ENCODE measurements around the gene MRPL55. TPM values are rescaled to one million over a fixed set of nuclear protein-coding genes. Genes with fewer than 3 reads are reported as not detected.

Gene MRPL55
- total RNA-seq, 1 donor from 2014 or later = 82.8 TPM

DNA sequence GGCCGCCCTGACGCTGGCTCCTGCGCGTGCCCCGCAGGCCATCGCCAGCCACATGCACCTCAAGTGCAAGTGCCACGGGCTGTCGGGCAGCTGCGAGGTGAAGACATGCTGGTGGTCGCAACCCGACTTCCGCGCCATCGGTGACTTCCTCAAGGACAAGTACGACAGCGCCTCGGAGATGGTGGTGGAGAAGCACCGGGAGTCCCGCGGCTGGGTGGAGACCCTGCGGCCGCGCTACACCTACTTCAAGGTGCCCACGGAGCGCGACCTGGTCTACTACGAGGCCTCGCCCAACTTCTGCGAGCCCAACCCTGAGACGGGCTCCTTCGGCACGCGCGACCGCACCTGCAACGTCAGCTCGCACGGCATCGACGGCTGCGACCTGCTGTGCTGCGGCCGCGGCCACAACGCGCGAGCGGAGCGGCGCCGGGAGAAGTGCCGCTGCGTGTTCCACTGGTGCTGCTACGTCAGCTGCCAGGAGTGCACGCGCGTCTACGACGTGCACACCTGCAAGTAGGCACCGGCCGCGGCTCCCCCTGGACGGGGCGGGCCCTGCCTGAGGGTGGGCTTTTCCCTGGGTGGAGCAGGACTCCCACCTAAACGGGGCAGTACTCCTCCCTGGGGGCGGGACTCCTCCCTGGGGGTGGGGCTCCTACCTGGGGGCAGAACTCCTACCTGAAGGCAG, 50.0 kb downstream of the MRPL55 start:
- DNase-seq (ENCODE audit: low read depth) = no peak

DNA sequence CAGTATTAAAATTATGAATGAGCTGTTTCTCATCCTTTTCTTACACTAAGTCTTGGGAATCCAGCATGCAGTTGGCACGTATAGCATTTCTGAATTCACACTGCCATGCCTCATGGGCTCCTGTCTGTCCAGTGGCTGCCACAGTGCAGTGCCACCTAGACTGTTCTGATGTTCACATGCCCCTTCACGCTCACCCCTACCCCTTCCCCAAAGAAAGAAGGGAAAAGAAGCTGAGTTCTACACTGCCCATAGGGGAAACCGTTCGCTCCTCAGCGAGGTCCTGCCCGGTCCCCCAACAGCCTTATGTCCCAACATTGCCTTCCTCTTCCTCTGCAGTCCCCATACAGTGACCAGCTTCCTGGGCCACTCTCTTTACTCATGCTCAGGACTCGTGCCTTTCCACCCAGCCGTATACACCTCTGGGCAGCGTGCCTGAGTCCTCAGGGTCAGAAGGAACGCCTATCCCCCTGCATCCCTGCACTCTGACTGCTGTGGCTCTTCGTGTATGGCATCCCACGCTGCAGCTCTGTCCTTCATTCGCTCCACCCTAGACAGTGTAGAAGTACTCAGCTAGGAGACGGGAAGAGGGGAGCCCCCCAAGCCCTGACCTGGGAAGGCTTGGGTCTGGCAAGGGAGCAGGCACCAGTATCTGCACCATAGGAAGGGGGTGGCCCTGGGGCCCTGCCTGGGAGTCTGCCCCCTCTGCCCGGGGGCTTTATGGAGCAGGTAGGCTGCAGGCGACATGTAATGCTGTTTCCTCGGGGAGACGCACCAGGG, 50.7 kb downstream of the MRPL55 start:
- DNase-seq (ENCODE audit: low read depth) = no peak

Small RNA genes within 50 kb of the gene (microRNA-seq; reads per million reads assigned to microRNA genes)
- gene MIR3620 = 0.65 reads per million

Other genes starting within 250 kb of the MRPL55 start
- 6.5 and 10.6 TPM in 2 replicates for gene WNT9A, start 161.4 kb downstream of the MRPL55 start, total RNA-seq
- gene WNT3A, start 102.3 kb downstream of the MRPL55 start, total RNA-seq = not detected in 2 replicates
- gene ARF1, start 26.6 kb downstream of the MRPL55 start, total RNA-seq = 224 and 259 TPM in 2 replicates
- gene C1orf35, start 6.0 kb downstream of the MRPL55 start, total RNA-seq = 8.1 and 9.3 TPM in 2 replicates
- 200 and 214 TPM in 2 replicates for gene GUK1, start 31.0 kb upstream of the MRPL55 start, total RNA-seq
- 0.26 and 0.80 TPM in 2 replicates for gene GJC2, start 40.6 kb upstream of the MRPL55 start, total RNA-seq
- 1.9 and 2.5 TPM in 2 replicates for gene IBA57, start 56.5 kb upstream of the MRPL55 start, total RNA-seq
- gene OBSCN, start 98.7 kb upstream of the MRPL55 start, total RNA-seq = 51.7 and 59.5 TPM in 2 replicates